ENCODE measurements around the gene PHETA1. TPM values are rescaled to one million over a fixed set of nuclear protein-coding genes. Genes with fewer than 3 reads are reported as not detected.

The PHETA1 gene
- total and polyA plus RNA-seq, 2 of the 13 experiments (the other 11 are each of a cell fraction or from before 2014, with no cell fraction given): 11.3 to 20.8 TPM

- TF ChIP-seq TSC22D2 (CRISPR knock-in tag; IDR thresholded peaks at IDR 0.05; ENCODE audit: borderline replicate concordance): no peak
- no peak for TF ChIP-seq MLLT10 (CRISPR knock-in tag; IDR thresholded peaks at IDR 0.05)
- no peak for TF ChIP-seq ZNF549 (CRISPR knock-in tag; IDR thresholded peaks at IDR 0.05)
- peak; percentile 86; the same call in 1 of the 2 replicates for TF ChIP-seq ZMAT3 (CRISPR knock-in tag; conservative IDR thresholded peaks at IDR 0.05)
- no peak for TF ChIP-seq KAT7 (CRISPR knock-in tag; IDR thresholded peaks at IDR 0.05; ENCODE audit: borderline replicate concordance)
- peak; percentile 73; the same call in 1 of the 2 replicates for TF ChIP-seq KDM2A (CRISPR knock-in tag; IDR thresholded peaks at IDR 0.05; ENCODE audit: borderline replicate concordance, low read depth)
- no peak for TF ChIP-seq PCBP1 (IDR thresholded peaks at IDR 0.05; ENCODE audit: borderline replicate concordance, low read depth, low read length)
- peak; percentile 86 for TF ChIP-seq PATZ1 (CRISPR knock-in tag; IDR thresholded peaks at IDR 0.05)
- TF ChIP-seq ZNF430 (CRISPR knock-in tag; IDR thresholded peaks at IDR 0.05): 0 out of 2 replicates have a peak, but pooled peaks have one; percentile 35
- peak; percentile 96 for TF ChIP-seq ADNP (CRISPR knock-in tag; IDR thresholded peaks at IDR 0.05)
- TF ChIP-seq ZNF574 (CRISPR knock-in tag; IDR thresholded peaks at IDR 0.05): peak; percentile 74
- no peak for TF ChIP-seq ZNF496 (CRISPR knock-in tag; IDR thresholded peaks at IDR 0.05; ENCODE audit: insufficient replicate concordance)
- TF ChIP-seq HNF4G (IDR thresholded peaks at IDR 0.05; ENCODE audit: borderline replicate concordance, low read depth, low read length): peak; percentile 90
- TF ChIP-seq HNF4G (CRISPR knock-in tag; IDR thresholded peaks at IDR 0.05; ENCODE audit: borderline replicate concordance, low read depth): peak; percentile 99
- TF ChIP-seq FOXP1 (IDR thresholded peaks at IDR 0.05): no peak
- TF ChIP-seq FOXP1 (CRISPR knock-in tag; IDR thresholded peaks at IDR 0.05): peak; percentile 45; the same call in 1 of the 2 replicates
- peak; percentile 77 for TF ChIP-seq THAP11 (CRISPR knock-in tag; IDR thresholded peaks at IDR 0.05)
- TF ChIP-seq, protein P1, sequence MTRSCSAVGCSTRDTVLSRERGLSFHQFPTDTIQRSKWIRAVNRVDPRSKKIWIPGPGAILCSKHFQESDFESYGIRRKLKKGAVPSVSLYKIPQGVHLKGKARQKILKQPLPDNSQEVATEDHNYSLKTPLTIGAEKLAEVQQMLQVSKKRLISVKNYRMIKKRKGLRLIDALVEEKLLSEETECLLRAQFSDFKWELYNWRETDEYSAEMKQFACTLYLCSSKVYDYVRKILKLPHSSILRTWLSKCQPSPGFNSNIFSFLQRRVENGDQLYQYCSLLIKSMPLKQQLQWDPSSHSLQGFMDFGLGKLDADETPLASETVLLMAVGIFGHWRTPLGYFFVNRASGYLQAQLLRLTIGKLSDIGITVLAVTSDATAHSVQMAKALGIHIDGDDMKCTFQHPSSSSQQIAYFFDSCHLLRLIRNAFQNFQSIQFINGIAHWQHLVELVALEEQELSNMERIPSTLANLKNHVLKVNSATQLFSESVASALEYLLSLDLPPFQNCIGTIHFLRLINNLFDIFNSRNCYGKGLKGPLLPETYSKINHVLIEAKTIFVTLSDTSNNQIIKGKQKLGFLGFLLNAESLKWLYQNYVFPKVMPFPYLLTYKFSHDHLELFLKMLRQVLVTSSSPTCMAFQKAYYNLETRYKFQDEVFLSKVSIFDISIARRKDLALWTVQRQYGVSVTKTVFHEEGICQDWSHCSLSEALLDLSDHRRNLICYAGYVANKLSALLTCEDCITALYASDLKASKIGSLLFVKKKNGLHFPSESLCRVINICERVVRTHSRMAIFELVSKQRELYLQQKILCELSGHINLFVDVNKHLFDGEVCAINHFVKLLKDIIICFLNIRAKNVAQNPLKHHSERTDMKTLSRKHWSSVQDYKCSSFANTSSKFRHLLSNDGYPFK (CRISPR knock-in tag; IDR thresholded peaks at IDR 0.05; ENCODE audit: borderline replicate concordance): peak; percentile 72; the same call in 1 of the 2 replicates
- peak; percentile 76; the same call in 1 of the 2 replicates for TF ChIP-seq ZNF556 (CRISPR knock-in tag; IDR thresholded peaks at IDR 0.05; ENCODE audit: borderline replicate concordance)
- TF ChIP-seq ZNF337 (CRISPR knock-in tag; IDR thresholded peaks at IDR 0.05; ENCODE audit: borderline replicate concordance, low read depth): no peak
- TF ChIP-seq ZNF264 (CRISPR knock-in tag; IDR thresholded peaks at IDR 0.05): peak; percentile 96
- TF ChIP-seq ZSCAN12 (CRISPR knock-in tag; IDR thresholded peaks at IDR 0.05): no peak
- no peak for TF ChIP-seq ZFP1 (CRISPR knock-in tag; IDR thresholded peaks at IDR 0.05)
- peak; percentile 90 for TF ChIP-seq SMAD3 (CRISPR knock-in tag; IDR thresholded peaks at IDR 0.05)
- peak; percentile 47; the same call in 1 of the 2 replicates for TF ChIP-seq RBFOX2 (IDR thresholded peaks at IDR 0.05; ENCODE audit: low read depth, low read length)
These were observed 1.2 kb downstream of the PHETA1 start (continued) for GRCh38 chr12:111367661-111368221.
